K562 (cell line): ENCODE results near the gene SLC7A4. TPM values are rescaled to one million over a fixed set of nuclear protein-coding genes. Genes with fewer than 3 reads are reported as not detected.

Experiments used
- CHD1 ChIP-seq: fragments of 200-600 bp; sonication (generic); IDR thresholded peaks from one replicate; pipeline ENCODE4 v1.6.1; 2012; ENCODE audit warnings: mild to moderate bottlenecking, moderate library complexity, low read length, inconsistent platforms
- KDM4B ChIP-seq, 2 experiments: fragments of 450-650 bp in 1 of 2; sonication (generic) in 1 of 2; IDR thresholded peaks; 2 replicates each; pipeline ENCODE4 v1.6.1; 2016 to 2017; ENCODE audit warnings: borderline replicate concordance in 2 of 2, antibody characterized with exemption in 1 of 2, low read depth in 1 of 2, mild to moderate bottlenecking in 1 of 2
- KLF10 ChIP-seq: fragments of 250-450 bp; sonication (Bioruptor Pico); IDR thresholded peaks from 2 replicates; pipeline ENCODE4 v1.6.1; 2021; ENCODE audit warnings: matching md5 sums
- L3MBTL2 ChIP-seq: fragments of 450-650 bp; IDR thresholded peaks from 2 replicates; pipeline ENCODE4 v1.6.1; 2016; ENCODE audit warnings: mild to moderate bottlenecking, moderate library complexity
- MYC ChIP-seq, 2 experiments: fragments of 250-450 bp in 1 of 2; sonication (Bioruptor Pico) in 1 of 2; IDR thresholded peaks; 2 replicates each; pipeline versions ENCODE4 v1.5.1 to v1.6.1; 2012 to 2021; ENCODE audit warnings: low read depth in 2 of 2, borderline replicate concordance in 1 of 2, improper control_type of control experiment in 1 of 2, low read length in 1 of 2, mild to moderate bottlenecking in 1 of 2, moderate library complexity in 1 of 2
- RBM14 ChIP-seq: fragments of 200-400 bp; formaldehyde crosslinking; IDR thresholded peaks from 2 replicates; pipeline ENCODE4 v1.6.1; 2018; ENCODE audit warnings: low read depth, mild to moderate bottlenecking, low read length, moderate library complexity, borderline replicate concordance; ENCODE audit not compliant: insufficient read depth
- SIX5 ChIP-seq, 2 experiments: IDR thresholded peaks; 2 replicates each; pipeline ENCODE4 v1.6.1; 2011; ENCODE audit warnings: low read length in 2 of 2, borderline replicate concordance in 1 of 2, low read depth in 1 of 2, mild to moderate bottlenecking in 1 of 2, moderate library complexity in 1 of 2; ENCODE audit not compliant: insufficient read depth in 1 of 2
- SREBF1 ChIP-seq: fragments of 150-350 bp; IDR thresholded peaks from 2 replicates; pipeline ENCODE4 v1.6.1; 2014; ENCODE audit warnings: antibody characterized with exemption, low read depth, low read length, borderline replicate concordance
- ZFP1 ChIP-seq: fragments of 450-650 bp; formaldehyde crosslinking; IDR thresholded peaks from 2 replicates; pipeline ENCODE4 v1.4.0; 2020; ENCODE audit warnings: mild to moderate bottlenecking, mixed read lengths
- ZFPM2 ChIP-seq: fragments of 250-450 bp; sonication (Bioruptor Pico); IDR thresholded peaks from 2 replicates; pipeline ENCODE4 v1.5.1; 2022; ENCODE audit warnings: mild to moderate bottlenecking
- ZNF121 ChIP-seq: sonication (generic); formaldehyde crosslinking; conservative IDR thresholded peaks from 2 replicates; pipeline ENCODE4 v1.8.0; 2022; ENCODE audit warnings: missing genetic modification reagents
- polyA plus RNA-seq, 8 experiments: library from polyadenylated mRNA; depleted of rRNA in 4 of 8; stranded (reverse) in 5 of 8; unstranded in 3 of 8; fragments of >200 nt; fragmentation: Nextera tagmentation in 2 of 8; fragmentation: Illumina TruSeq in 1 of 8; extraction: Ambion mirVana in 2 of 8; extraction: Trizol in 1 of 8; gene quantifications; 2 replicates each; pipeline versions ENCODE4 v1.2.1 to v1.2.3, GENCODE V29; 2011 to 2014; ENCODE audit warnings: inconsistent platforms in 1 of 8, missing spikeins in 1 of 8
- total RNA-seq, 7 experiments: library from RNA; depleted of rRNA in 6 of 7; stranded (reverse); fragments of >200 nt in 6 of 7; fragmentation: Illumina TruSeq in 2 of 7; extraction: Trizol in 2 of 7; gene quantifications; 2 replicates each; pipeline versions ENCODE4 v1.2.1 to v1.2.3, GENCODE V29; 2011 to 2021; ENCODE audit warnings: low replicate concordance in 1 of 7
- TF ChIP-seq, protein P1 (sequence below): fragments of 250-450 bp; sonication (Bioruptor Pico); IDR thresholded peaks from 2 replicates; pipeline ENCODE4 v1.5.0; 2022; ENCODE audit warnings: mild to moderate bottlenecking
- TF ChIP-seq, protein P2 (sequence below): fragments of 250-450 bp; sonication (Bioruptor Pico); IDR thresholded peaks from 2 replicates; pipeline ENCODE4 v1.8.0; 2022; ENCODE audit warnings: inconsistent platforms, mild to moderate bottlenecking, moderate library complexity, borderline replicate concordance
- TF ChIP-seq, protein P3 (sequence below): fragments of 250-450 bp; sonication (Bioruptor Pico); IDR thresholded peaks from 2 replicates; pipeline ENCODE4 v1.4.0; 2020; ENCODE audit warnings: mild to moderate bottlenecking, moderate library complexity

The SLC7A4 gene
- total and polyA plus RNA-seq, 9 of the 15 experiments (the other 6 are each of a cell fraction or from before 2014, with no cell fraction given), result not detected

DNA sequence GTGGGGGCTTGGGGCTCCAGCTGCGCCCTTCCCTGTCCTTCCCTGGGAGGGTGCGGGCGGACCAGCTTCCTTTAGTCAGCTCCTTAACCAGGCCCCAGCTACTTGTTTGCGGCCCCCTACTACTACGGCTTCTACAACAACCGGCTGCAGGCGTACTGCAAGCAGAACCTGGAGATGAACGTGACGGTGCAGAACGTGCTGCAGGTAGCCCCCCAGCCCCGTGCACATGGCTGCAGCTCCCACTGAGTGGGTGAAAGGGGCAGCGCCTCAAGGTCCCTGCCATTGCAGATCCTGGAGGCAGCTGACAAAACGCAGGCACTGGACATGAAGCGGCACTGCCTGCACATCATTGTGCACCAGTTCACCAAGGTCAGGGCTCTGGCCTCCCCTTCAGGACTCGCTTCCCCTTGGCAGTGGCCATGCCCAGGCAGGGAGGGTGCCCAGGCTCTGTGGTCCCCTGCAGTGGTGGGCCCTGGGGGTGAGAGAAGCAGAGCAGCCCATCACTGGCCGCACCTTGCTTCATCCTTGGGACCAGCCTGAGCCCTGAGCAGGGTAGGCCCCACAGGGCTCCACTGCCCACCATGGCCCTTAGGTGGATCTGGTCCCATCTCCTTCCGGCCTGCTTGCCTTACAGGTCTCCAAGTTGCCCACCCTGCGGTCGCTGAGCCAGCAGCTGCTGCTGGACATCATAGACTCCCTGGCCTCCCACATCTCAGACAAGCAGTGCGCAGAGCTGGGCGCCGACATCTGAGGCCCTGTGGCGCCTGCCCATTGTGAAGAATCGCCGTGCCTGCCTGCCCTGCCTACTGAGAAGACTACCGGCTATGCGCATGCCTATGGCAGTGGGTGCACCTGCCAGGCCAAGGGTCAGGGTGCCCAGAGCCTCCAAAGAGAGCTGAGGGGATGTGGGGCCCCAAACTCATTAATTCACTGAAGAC lies 35.5 kb downstream of the SLC7A4 start (continued):
- TF ChIP-seq, protein P1, sequence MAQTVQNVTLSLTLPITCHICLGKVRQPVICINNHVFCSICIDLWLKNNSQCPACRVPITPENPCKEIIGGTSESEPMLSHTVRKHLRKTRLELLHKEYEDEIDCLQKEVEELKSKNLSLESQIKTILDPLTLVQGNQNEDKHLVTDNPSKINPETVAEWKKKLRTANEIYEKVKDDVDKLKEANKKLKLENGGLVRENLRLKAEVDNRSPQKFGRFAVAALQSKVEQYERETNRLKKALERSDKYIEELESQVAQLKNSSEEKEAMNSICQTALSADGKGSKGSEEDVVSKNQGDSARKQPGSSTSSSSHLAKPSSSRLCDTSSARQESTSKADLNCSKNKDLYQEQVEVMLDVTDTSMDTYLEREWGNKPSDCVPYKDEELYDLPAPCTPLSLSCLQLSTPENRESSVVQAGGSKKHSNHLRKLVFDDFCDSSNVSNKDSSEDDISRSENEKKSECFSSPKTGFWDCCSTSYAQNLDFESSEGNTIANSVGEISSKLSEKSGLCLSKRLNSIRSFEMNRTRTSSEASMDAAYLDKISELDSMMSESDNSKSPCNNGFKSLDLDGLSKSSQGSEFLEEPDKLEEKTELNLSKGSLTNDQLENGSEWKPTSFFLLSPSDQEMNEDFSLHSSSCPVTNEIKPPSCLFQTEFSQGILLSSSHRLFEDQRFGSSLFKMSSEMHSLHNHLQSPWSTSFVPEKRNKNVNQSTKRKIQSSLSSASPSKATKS (CRISPR knock-in tag), result 0 out of 2 replicates have a peak, but pooled peaks have one; percentile 51
- no peak for TF ChIP-seq CHD1
- no peak for TF ChIP-seq KLF10 (CRISPR knock-in tag)
- no peak for TF ChIP-seq L3MBTL2
- TF ChIP-seq ZFP1, result peak; percentile 53
- TF ChIP-seq ZNF121, result no peak
- 0 out of 2 replicates have a peak, but pooled peaks have one; percentile 7 for TF ChIP-seq ZFPM2
- TF ChIP-seq MYC (IDR thresholded peaks at IDR 0.05; ENCODE audit: low read depth, low read length), result no peak
- 0 out of 2 replicates have a peak, but pooled peaks have one; percentile 24 for TF ChIP-seq MYC (CRISPR knock-in tag; IDR thresholded peaks at IDR 0.05; ENCODE audit: borderline replicate concordance, low read depth)
- 0 out of 2 replicates have a peak, but pooled peaks have one; percentile 11 for TF ChIP-seq SREBF1
- TF ChIP-seq SIX5 (IDR thresholded peaks at IDR 0.05; ENCODE audit: borderline replicate concordance in 1 of 2, insufficient read depth in 1 of 2, low read depth in 1 of 2, low read length in 2 of 2), result no peak
- no peak for TF ChIP-seq RBM14
- TF ChIP-seq, protein P2, sequence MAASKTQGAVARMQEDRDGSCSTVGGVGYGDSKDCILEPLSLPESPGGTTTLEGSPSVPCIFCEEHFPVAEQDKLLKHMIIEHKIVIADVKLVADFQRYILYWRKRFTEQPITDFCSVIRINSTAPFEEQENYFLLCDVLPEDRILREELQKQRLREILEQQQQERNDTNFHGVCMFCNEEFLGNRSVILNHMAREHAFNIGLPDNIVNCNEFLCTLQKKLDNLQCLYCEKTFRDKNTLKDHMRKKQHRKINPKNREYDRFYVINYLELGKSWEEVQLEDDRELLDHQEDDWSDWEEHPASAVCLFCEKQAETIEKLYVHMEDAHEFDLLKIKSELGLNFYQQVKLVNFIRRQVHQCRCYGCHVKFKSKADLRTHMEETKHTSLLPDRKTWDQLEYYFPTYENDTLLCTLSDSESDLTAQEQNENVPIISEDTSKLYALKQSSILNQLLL (CRISPR knock-in tag), result peak; percentile 5; the same call in 1 of the 2 replicates
- no peak for TF ChIP-seq KDM4B (IDR thresholded peaks at IDR 0.05; ENCODE audit: borderline replicate concordance in 2 of 2, low read depth in 1 of 2)
- TF ChIP-seq, protein P3, sequence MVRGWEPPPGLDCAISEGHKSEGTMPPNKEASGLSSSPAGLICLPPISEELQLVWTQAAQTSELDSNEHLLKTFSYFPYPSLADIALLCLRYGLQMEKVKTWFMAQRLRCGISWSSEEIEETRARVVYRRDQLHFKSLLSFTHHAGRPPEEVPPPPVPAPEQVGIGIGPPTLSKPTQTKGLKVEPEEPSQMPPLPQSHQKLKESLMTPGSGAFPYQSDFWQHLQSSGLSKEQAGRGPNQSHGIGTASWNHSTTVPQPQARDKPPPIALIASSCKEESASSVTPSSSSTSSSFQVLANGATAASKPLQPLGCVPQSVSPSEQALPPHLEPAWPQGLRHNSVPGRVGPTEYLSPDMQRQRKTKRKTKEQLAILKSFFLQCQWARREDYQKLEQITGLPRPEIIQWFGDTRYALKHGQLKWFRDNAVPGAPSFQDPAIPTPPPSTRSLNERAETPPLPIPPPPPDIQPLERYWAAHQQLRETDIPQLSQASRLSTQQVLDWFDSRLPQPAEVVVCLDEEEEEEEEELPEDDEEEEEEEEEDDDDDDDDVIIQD (CRISPR knock-in tag), result peak; percentile 38; the same call in 1 of the 2 replicates
